K562 (cell line): Measurements from ENCODE around the gene CYB5R4. TPM values are rescaled to one million over a fixed set of nuclear protein-coding genes. Genes with fewer than 3 reads are reported as not detected.

Source experiments
- ATAC-seq: fragments of 200-7000 bp; cut with Tn5 transposase; 3 replicates; pipeline ENCODE4 v1.9.1; 2020; ENCODE audit warnings: moderate library complexity
- BruUV-seq: library from RNA; stranded (reverse); fragments of 400-500 nt; replicated peaks from 2 replicates; lab custom pipeline; 2021; lab: Mats Ljungman, UMichigan
- CTCF ChIA-PET: fragments of 300-600 bp; formaldehyde crosslinking; extraction: SDS; loops from one replicate; lab custom pipeline; 2021; ENCODE audit warnings: low intra/inter-chr PET ratio; lab: Yijun Ruan, JAX
- POLR2A ChIA-PET: fragments of 300-600, 350-650 bp; sonication (Branson Sonifier 250); formaldehyde crosslinking; extraction: SDS; loops from one replicate; lab custom pipeline; 2021; ENCODE audit warnings: antibody characterized with exemption, inconsistent platforms; lab: Yijun Ruan, JAX
- DNase-seq, 4 experiments: peaks; one replicate each; pipeline versions ENCODE4 v3.0.0 to v3.0.0-alpha.2; 2011 to 2018; ENCODE audit warnings: low spot score in 3 of 4, mixed read lengths in 3 of 4; ENCODE audit errors: extremely low read depth in 1 of 4
- FAIRE-seq: peaks from 2 replicates; lab custom pipeline; 2011; peaks lifted over from hg19 to GRCh38; lab: Jason Lieb, UNC
- H2AFZ ChIP-seq: 2 replicates; pipeline ENCODE4 v1.6.0; 2011; ENCODE audit warnings: low read depth, low read length, control low read depth, inconsistent platforms
- H3K27ac ChIP-seq: fragments of 200-600 bp; 3 replicates; pipeline ENCODE4 v1.8.0; 2011; ENCODE audit warnings: low read depth, mild to moderate bottlenecking, control low read depth, inconsistent platforms, low read length, moderate library complexity, mixed read lengths; ENCODE audit errors: extremely low read depth
- H3K27me3 ChIP-seq, 2 experiments: fragments of 300-600 bp in 1 of 2; 2 replicates in 1 of 2; 3 replicates in 1 of 2; pipeline versions ENCODE4 v1.6.0 to v1.8.0; 2011; ENCODE audit warnings: inconsistent platforms in 2 of 2, low read length in 2 of 2, mild to moderate bottlenecking in 1 of 2, mixed read lengths in 1 of 2, moderate library complexity in 1 of 2; ENCODE audit not compliant: control insufficient read depth in 2 of 2, insufficient read depth in 2 of 2
- H3K36me3 ChIP-seq: fragments of 300-600 bp; 3 replicates; pipeline ENCODE4 v1.8.0; 2011; ENCODE audit warnings: mild to moderate bottlenecking, low read length, inconsistent platforms; ENCODE audit not compliant: control insufficient read depth, insufficient read depth
- H3K4me1 ChIP-seq, 2 experiments: fragments of 200-600 bp in 1 of 2; replicated peaks in 1 of 2; 2 replicates in 1 of 2; 3 replicates in 1 of 2; pipeline versions ENCODE4 v1.5.1 to v1.8.0; 2011; ENCODE audit warnings: inconsistent platforms in 2 of 2, low read length in 2 of 2, mild to moderate bottlenecking in 1 of 2, mixed read lengths in 1 of 2, moderate library complexity in 1 of 2; ENCODE audit not compliant: control insufficient read depth in 2 of 2, insufficient read depth in 2 of 2
- H3K4me2 ChIP-seq: 2 replicates; pipeline ENCODE4 v1.6.1; 2011; ENCODE audit warnings: low read length, control low read depth, inconsistent platforms, mixed read lengths; ENCODE audit not compliant: insufficient read depth
- H3K4me3 ChIP-seq: fragments of 200-600 bp; sonication (generic), shearing (Covaris generic); 2 replicates; pipeline ENCODE4 v1.5.1; 2016; ENCODE audit warnings: control low read depth, inconsistent platforms
- H3K79me2 ChIP-seq: fragments of 200-600 bp; 3 replicates; pipeline ENCODE4 v1.8.0; 2011; ENCODE audit warnings: low read length, inconsistent platforms; ENCODE audit not compliant: control insufficient read depth, insufficient read depth
- H3K9ac ChIP-seq, 2 experiments: 2 replicates each; pipeline versions ENCODE4 v1.6.0 to v1.6.1; 2011; ENCODE audit warnings: low read depth in 2 of 2, low read length in 2 of 2, control low read depth in 1 of 2, inconsistent platforms in 1 of 2, mild to moderate bottlenecking in 1 of 2, mixed read lengths in 1 of 2; ENCODE audit not compliant: insufficient read depth in 1 of 2
- H3K9me1 ChIP-seq: one replicate; pipeline ENCODE4 v1.6.0; 2011; ENCODE audit warnings: inconsistent platforms, mild to moderate bottlenecking, low read length, moderate library complexity; ENCODE audit not compliant: control insufficient read depth, insufficient read depth
- H3K9me3 ChIP-seq: replicated peaks from 2 replicates; pipeline ENCODE4 v1.5.1; 2011; ENCODE audit warnings: low read depth, low read length, inconsistent platforms; ENCODE audit not compliant: control insufficient read depth, insufficient read depth
- H4K20me1 ChIP-seq: replicated peaks from 2 replicates; pipeline ENCODE4 v1.6.1; 2011; ENCODE audit warnings: low read length, inconsistent platforms, mixed read lengths; ENCODE audit not compliant: control insufficient read depth, insufficient read depth
- MLX ChIP-seq, 2 experiments: fragments of 450-650 bp in 1 of 2; sonication (generic) in 1 of 2; formaldehyde crosslinking; conservative IDR thresholded peaks; 2 replicates each; pipeline versions ENCODE4 v1.4.0 to v1.8.1; 2020 to 2022; ENCODE audit warnings: mild to moderate bottlenecking in 1 of 2, missing genetic modification reagents in 1 of 2
- ZNF512 ChIP-seq: IDR thresholded peaks from 2 replicates; pipeline ENCODE4 v1.6.1; 2016; ENCODE audit warnings: missing genetic modification characterization, missing compliant biosample characterization
- WGBS: fragments of 100-300 bp; shearing (Covaris generic); methylation state at CpG from one replicate; pipeline ENCODE4 v1.1.6; 2016; ENCODE audit warnings: low coverage, mixed read lengths; ENCODE audit not compliant: insufficient coverage; ENCODE audit errors: missing lambda C conversion rate; 5-methylcytosine and 5-hydroxymethylcytosine counted together
- in situ Hi-C: fragments of 300-500 bp; cut with MboI; formaldehyde crosslinking; loops from 4 replicates; pipeline ENCODE4 v1.15.0; 2018; ENCODE audit warnings: inconsistent platforms, mixed read lengths
- intact Hi-C: fragments of 100-400 bp; cut with micrococcal nuclease; formaldehyde crosslinking; loops from 2 replicates; pipeline ENCODE4 v1.14.2; 2022
- polyA plus RNA-seq, 8 experiments: library from polyadenylated mRNA; depleted of rRNA in 4 of 8; stranded (reverse) in 5 of 8; unstranded in 3 of 8; fragments of >200 nt; fragmentation: Nextera tagmentation in 2 of 8; fragmentation: Illumina TruSeq in 1 of 8; extraction: Ambion mirVana in 2 of 8; extraction: Trizol in 1 of 8; gene quantifications; 2 replicates each; pipeline versions ENCODE4 v1.2.1 to v1.2.3, GENCODE V29; 2011 to 2014; ENCODE audit warnings: inconsistent platforms in 1 of 8, missing spikeins in 1 of 8
- total RNA-seq, 7 experiments: library from RNA; depleted of rRNA in 6 of 7; stranded (reverse); fragments of >200 nt in 6 of 7; fragmentation: Illumina TruSeq in 2 of 7; extraction: Trizol in 2 of 7; gene quantifications; 2 replicates each; pipeline versions ENCODE4 v1.2.1 to v1.2.3, GENCODE V29; 2011 to 2021; ENCODE audit warnings: low replicate concordance in 1 of 7

CYB5R4 gene
- total and polyA plus RNA-seq, 9 of the 15 experiments (the other 6 are each of a cell fraction or from before 2014, with no cell fraction given): 5.9 to 23.1 (median 19.0) TPM

- ChIA-PET POLR2A (no interaction called here), CTCF (interaction anchor here (0.6 kb wide), 1 partner anchor 237 kb away, joined by 3 read pairs; no protein-coding TSS in a partner anchor)
- Histone ChIP-seq H2AFZ (no peak overlapping the region), H3K9me3 (no peaks in the 10 kb centered on the region; the same call in 1 of the 2 replicates), H4K20me1 (no peaks in the 10 kb centered on the region), H3K9ac (no peak overlapping the region), H3K27me3 (peaks cover 15% of the 10 kb centered on the region in 2 experiments), H3K27ac (no peak overlapping the region), H3K36me3 (no peaks in the 10 kb centered on the region), H3K4me2 (no peak overlapping the region), H3K4me1 (peaks cover 0 to 12% of the 10 kb centered on the region in 2 experiments; a peak in 1 of 5 replicates), H3K9me1 (no peaks in the 10 kb centered on the region), H3K79me2 (no peaks in the 10 kb centered on the region), H3K4me3 (no peak overlapping the region)
- no peak for DNase-seq
- FAIRE-seq: no peak
- intact Hi-C loops (no loop called here), in situ Hi-C loops (no loop called here)
- WGBS: 0% methylated on average over 2 of the region's 2 CpGs
- ATAC-seq: no peak
- no TSS peak for BruUV-seq
- no peak for TF ChIP-seq MLX (CRISPR knock-in tag; conservative IDR thresholded peaks at IDR 0.05)
- peak; percentile 64 for TF ChIP-seq ZNF512
Measured at GRCh38 chr6:83849127-83849526, 10.4 kb upstream of the CYB5R4 start.
